ENCODE results near the gene RAB3A.
"Not testable (repeated sequence)": the region's sequence is repeated elsewhere in the genome, so short reads cannot be mapped to it uniquely, and the experiment has no call there.

The RAB3A gene

DNA sequence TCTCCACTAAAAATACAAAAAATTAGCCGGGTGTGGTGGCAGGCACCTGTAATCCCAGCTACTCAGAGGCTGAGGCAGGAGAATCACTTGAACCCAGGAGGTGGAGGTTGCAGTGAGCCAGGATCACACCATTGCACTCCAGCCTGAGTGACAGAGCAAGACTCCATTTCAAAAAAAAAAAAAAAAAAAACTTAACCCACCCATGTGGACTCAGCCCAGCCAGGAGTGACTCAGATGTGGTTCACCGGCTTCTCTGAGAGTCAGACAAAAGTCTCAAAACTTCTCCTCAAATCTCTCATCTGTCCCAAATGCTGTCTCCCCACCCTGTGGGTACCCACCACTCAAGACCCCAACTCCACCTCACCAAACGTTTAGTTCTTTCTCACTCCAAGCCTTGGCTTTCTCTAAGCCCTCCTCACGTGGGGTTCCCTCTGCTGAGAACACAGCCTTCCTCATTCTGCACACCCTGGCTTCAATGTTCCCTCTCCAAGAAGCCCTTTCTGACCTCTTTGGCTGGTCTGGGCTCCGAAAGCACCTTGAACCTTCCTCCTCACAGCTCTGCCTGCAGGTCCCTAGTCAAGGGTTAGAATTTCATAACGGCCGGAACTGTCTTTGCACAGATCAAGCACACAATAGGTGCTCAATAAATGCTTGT lies 11.1 kb upstream of the RAB3A start:
- Histone ChIP-seq H3K4me1 (ENCODE audit: control insufficient read depth, insufficient read depth, low read depth, low read length) (peaks cover 5% of the 10 kb centered on the region), H3K4me3 (ENCODE audit: insufficient read depth in 1 of 2, low read depth in 1 of 2, low read length in 2 of 2) (no peak overlapping the region), H2AK5ac (ENCODE audit: low read length, severe bottlenecking) (no peak overlapping the region), H4K91ac (ENCODE audit: low read length) (no peak overlapping the region), H3K9me3 (ENCODE audit: control insufficient read depth, low read length) (no peaks in the 10 kb centered on the region), H2AFZ (ENCODE audit: low read depth, low read length) (no peak overlapping the region), H2BK5ac (ENCODE audit: low read depth, low read length, poor library complexity, severe bottlenecking) (no peak overlapping the region), H3K4me2 (ENCODE audit: low read length, poor library complexity, severe bottlenecking) (no peak overlapping the region), H3K36me3 (ENCODE audit: control insufficient read depth in 1 of 2, insufficient read depth in 2 of 2, low read depth in 1 of 2, low read length in 2 of 2) (no peaks in the 10 kb centered on the region), H2BK12ac (ENCODE audit: low read length in 2 of 2) (no peak overlapping the region), H3K27me3 (ENCODE audit: control insufficient read depth in 1 of 2, insufficient read depth in 1 of 2, low read length in 2 of 2) (peaks cover 0 to 26% of the 10 kb centered on the region in 2 experiments), H2BK120ac (ENCODE audit: low read depth, low read length) (no peak overlapping the region), H3K14ac (ENCODE audit: low read length in 2 of 2) (no peak overlapping the region), H3K9ac (ENCODE audit: low read length) (peak overlapping the region; percentile 44), H3K23ac (ENCODE audit: low read length in 2 of 2) (no peak overlapping the region), H3K18ac (ENCODE audit: low read depth in 1 of 2, low read length in 2 of 2) (no peak overlapping the region), H3K4ac (ENCODE audit: low read depth in 1 of 2, low read length in 2 of 2) (no peak overlapping the region), H3K27ac (ENCODE audit: low read length, poor library complexity, severe bottlenecking) (no peak overlapping the region), H4K8ac (ENCODE audit: low read length) (no peak overlapping the region), H3K79me1 (replicated peaks; ENCODE audit: low read length, poor library complexity, severe bottlenecking) (no peaks in the 10 kb centered on the region), H2BK15ac (ENCODE audit: low read depth, poor library complexity, severe bottlenecking) (no peak overlapping the region)
- WGBS, result 62% methylated on average over 5 of the region's 7 CpGs
- DNase-seq, result no peak

DNA sequence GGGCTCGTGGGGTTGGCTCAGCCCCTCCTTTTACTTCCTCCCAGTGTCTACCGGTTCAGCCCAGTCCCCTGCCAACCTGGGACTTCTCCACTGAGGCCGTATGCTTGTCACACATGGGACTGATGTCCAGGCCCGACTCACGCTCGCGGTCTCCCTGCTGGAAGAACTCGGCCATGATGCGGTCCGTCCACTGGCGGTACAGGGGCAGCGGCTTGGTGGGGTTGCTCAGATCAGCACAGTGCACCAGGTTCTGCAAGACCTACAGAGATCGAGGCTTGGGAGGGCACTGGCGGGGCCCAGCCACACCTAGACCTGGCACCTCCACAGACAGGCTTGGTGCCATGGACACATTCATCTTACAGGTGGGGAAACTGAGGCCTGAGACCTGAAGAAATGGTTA lies 7.8 kb upstream of the RAB3A start:
- H2AK5ac ChIP-seq (ENCODE audit: low read length, severe bottlenecking), result no peak overlapping the region
- H3K4me3 ChIP-seq (ENCODE audit: insufficient read depth in 1 of 2, low read depth in 1 of 2, low read length in 2 of 2), result no peak overlapping the region
- peaks cover 0 to 11% of the 10 kb centered on the region in 2 experiments for H3K27me3 ChIP-seq (ENCODE audit: control insufficient read depth in 1 of 2, insufficient read depth in 1 of 2, low read length in 2 of 2)
- DNase-seq, result no peak
- no peak overlapping the region for H3K23ac ChIP-seq (ENCODE audit: low read length in 2 of 2)
- no peak overlapping the region for H2BK120ac ChIP-seq (ENCODE audit: low read depth, low read length)
- H3K27ac ChIP-seq (ENCODE audit: low read length, poor library complexity, severe bottlenecking), result no peak overlapping the region
- H3K4ac ChIP-seq (ENCODE audit: low read depth in 1 of 2, low read length in 2 of 2), result no peak overlapping the region
- no peak overlapping the region for H3K18ac ChIP-seq (ENCODE audit: low read depth in 1 of 2, low read length in 2 of 2)
- H2BK5ac ChIP-seq (ENCODE audit: low read depth, low read length, poor library complexity, severe bottlenecking), result no peak overlapping the region
- H3K4me2 ChIP-seq (ENCODE audit: low read length, poor library complexity, severe bottlenecking), result no peak overlapping the region
- H3K79me1 ChIP-seq (replicated peaks; ENCODE audit: low read length, poor library complexity, severe bottlenecking), result no peaks in the 10 kb centered on the region
- no peaks in the 10 kb centered on the region for H3K9me3 ChIP-seq (ENCODE audit: control insufficient read depth, low read length)
- no peak overlapping the region for H2AFZ ChIP-seq (ENCODE audit: low read depth, low read length)
- H4K91ac ChIP-seq (ENCODE audit: low read length), result no peak overlapping the region
- H3K9ac ChIP-seq (ENCODE audit: low read length), result no peak overlapping the region
- 94% methylated on average over 14 of the region's 14 CpGs for WGBS
- H3K14ac ChIP-seq (ENCODE audit: low read length in 2 of 2), result peak overlapping the region in 1 of 2 experiments; percentile 26
- no peak overlapping the region for H4K8ac ChIP-seq (ENCODE audit: low read length)
- no peak overlapping the region for H2BK15ac ChIP-seq (ENCODE audit: low read depth, poor library complexity, severe bottlenecking)
- H3K36me3 ChIP-seq (ENCODE audit: control insufficient read depth in 1 of 2, insufficient read depth in 2 of 2, low read depth in 1 of 2, low read length in 2 of 2), result no peaks in the 10 kb centered on the region
- H2BK12ac ChIP-seq (ENCODE audit: low read length in 2 of 2), result no peak overlapping the region
- H3K4me1 ChIP-seq (ENCODE audit: control insufficient read depth, insufficient read depth, low read depth, low read length), result peaks cover 3% of the 10 kb centered on the region

DNA sequence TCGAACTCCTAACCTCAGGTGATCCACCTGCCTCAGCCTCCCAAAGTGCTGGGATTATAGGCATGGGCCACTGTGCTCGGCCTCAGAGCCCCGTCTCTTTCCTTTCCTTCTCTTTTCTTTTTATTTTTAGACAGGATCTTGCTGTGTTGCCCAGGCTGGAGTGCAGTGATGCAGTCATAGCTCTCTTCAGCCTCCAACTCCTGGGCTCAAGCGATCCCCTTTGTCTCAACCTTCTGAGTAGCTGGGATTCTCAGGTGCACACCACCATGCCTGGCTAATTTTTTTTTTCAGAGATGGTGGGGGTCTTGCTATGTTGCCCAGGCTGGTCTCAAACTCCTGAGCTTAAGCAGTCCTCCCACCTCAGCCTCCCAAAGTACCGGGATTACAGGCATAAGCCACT lies 6.1 kb upstream of the RAB3A start:
- not testable (repeated sequence) for H3K14ac ChIP-seq (ENCODE audit: low read length in 2 of 2); H3K79me1 ChIP-seq (replicated peaks; ENCODE audit: low read length, poor library complexity, severe bottlenecking); H3K9ac ChIP-seq (ENCODE audit: low read length); H2AFZ ChIP-seq (ENCODE audit: low read depth, low read length); H3K18ac ChIP-seq (ENCODE audit: low read depth in 1 of 2, low read length in 2 of 2); H2BK15ac ChIP-seq (ENCODE audit: low read depth, poor library complexity, severe bottlenecking); H3K4me2 ChIP-seq (ENCODE audit: low read length, poor library complexity, severe bottlenecking); H3K36me3 ChIP-seq (ENCODE audit: control insufficient read depth in 1 of 2, insufficient read depth in 2 of 2, low read depth in 1 of 2, low read length in 2 of 2); H3K4me1 ChIP-seq (ENCODE audit: control insufficient read depth, insufficient read depth, low read depth, low read length); H2BK12ac ChIP-seq (ENCODE audit: low read length in 2 of 2); H2BK120ac ChIP-seq (ENCODE audit: low read depth, low read length); H4K8ac ChIP-seq (ENCODE audit: low read length); H2AK5ac ChIP-seq (ENCODE audit: low read length, severe bottlenecking); H3K4ac ChIP-seq (ENCODE audit: low read depth in 1 of 2, low read length in 2 of 2); H3K23ac ChIP-seq (ENCODE audit: low read length in 2 of 2); H4K91ac ChIP-seq (ENCODE audit: low read length); H3K4me3 ChIP-seq (ENCODE audit: insufficient read depth in 1 of 2, low read depth in 1 of 2, low read length in 2 of 2); H3K27ac ChIP-seq (ENCODE audit: low read length, poor library complexity, severe bottlenecking); DNase-seq; H3K9me3 ChIP-seq (ENCODE audit: control insufficient read depth, low read length); H2BK5ac ChIP-seq (ENCODE audit: low read depth, low read length, poor library complexity, severe bottlenecking)
- H3K27me3 ChIP-seq (ENCODE audit: control insufficient read depth in 1 of 2, insufficient read depth in 1 of 2, low read length in 2 of 2), result peaks cover 0 to 11% of the 10 kb centered on the region in 2 experiments
- WGBS, result 88% methylated on average over 3 of the region's 5 CpGs

DNA sequence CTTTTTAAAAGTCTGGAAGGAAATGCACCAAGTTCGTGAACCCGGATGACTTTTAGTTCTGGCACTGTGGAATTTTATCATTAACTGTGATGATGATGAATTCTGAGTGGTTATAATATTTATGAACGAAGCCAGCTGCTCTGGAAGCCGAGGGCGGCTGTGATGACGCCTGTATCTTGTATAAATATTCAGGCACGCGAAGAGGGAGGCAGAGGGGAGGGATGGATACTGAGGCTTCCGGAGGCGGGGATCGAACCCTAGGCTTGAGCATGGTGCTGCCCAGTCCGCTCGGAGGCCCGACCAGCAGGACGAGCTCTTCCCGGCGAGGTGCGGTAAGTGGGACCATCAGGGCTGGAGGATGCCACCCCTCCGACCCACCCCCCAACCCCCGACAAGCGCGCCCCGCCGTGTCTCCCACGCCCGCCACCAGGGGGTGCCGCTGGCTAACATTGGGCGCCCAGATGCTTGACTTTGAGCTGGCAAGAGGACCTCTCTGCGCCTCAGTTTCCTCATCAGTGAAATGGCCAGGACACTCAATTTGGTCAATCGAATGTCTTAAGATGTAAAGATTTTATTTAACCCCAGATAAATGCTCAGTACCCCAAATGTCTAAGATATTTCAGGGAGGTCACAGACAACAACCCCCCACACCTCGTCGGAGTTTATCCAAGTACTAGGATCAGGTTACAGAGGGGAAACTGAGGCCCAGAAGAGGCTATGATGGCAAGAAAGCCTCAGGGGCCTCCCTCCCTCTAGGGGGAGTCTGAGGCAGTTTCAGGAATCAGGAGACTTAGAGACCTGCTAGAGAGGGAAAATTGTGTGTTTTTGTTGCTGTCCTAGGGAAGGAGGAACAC lies 4.5 kb upstream of the RAB3A start:
- no peak overlapping the region for H2AFZ ChIP-seq (ENCODE audit: low read depth, low read length)
- H3K14ac ChIP-seq (ENCODE audit: low read length in 2 of 2), result no peak overlapping the region
- H3K23ac ChIP-seq (ENCODE audit: low read length in 2 of 2), result no peak overlapping the region
- WGBS, result 39% methylated on average over 21 of the region's 32 CpGs
- H3K4me3 ChIP-seq (ENCODE audit: insufficient read depth in 1 of 2, low read depth in 1 of 2, low read length in 2 of 2), result peak overlapping the region in 1 of 2 experiments; percentile 41
- H3K9me3 ChIP-seq (ENCODE audit: control insufficient read depth, low read length), result no peaks in the 10 kb centered on the region
- peaks cover 0 to 11% of the 10 kb centered on the region in 2 experiments for H3K27me3 ChIP-seq (ENCODE audit: control insufficient read depth in 1 of 2, insufficient read depth in 1 of 2, low read length in 2 of 2)
- peak overlapping the region; percentile 74 for H3K9ac ChIP-seq (ENCODE audit: low read length)
- peaks cover 8% of the 10 kb centered on the region for H3K4me1 ChIP-seq (ENCODE audit: control insufficient read depth, insufficient read depth, low read depth, low read length)
- no peak overlapping the region for H3K4me2 ChIP-seq (ENCODE audit: low read length, poor library complexity, severe bottlenecking)
- no peak overlapping the region for H2AK5ac ChIP-seq (ENCODE audit: low read length, severe bottlenecking)
- peaks cover 4% of the 10 kb centered on the region for H3K79me1 ChIP-seq (replicated peaks; ENCODE audit: low read length, poor library complexity, severe bottlenecking)
- no peak overlapping the region for H4K91ac ChIP-seq (ENCODE audit: low read length)
- no peak overlapping the region for H2BK5ac ChIP-seq (ENCODE audit: low read depth, low read length, poor library complexity, severe bottlenecking)
- DNase-seq, result peak; percentile 63
- no peak overlapping the region for H3K27ac ChIP-seq (ENCODE audit: low read length, poor library complexity, severe bottlenecking)
- peak overlapping the region; percentile 20 for H2BK15ac ChIP-seq (ENCODE audit: low read depth, poor library complexity, severe bottlenecking)
- H3K36me3 ChIP-seq (ENCODE audit: control insufficient read depth in 1 of 2, insufficient read depth in 2 of 2, low read depth in 1 of 2, low read length in 2 of 2), result no peaks in the 10 kb centered on the region
- H3K4ac ChIP-seq (ENCODE audit: low read depth in 1 of 2, low read length in 2 of 2), result peak overlapping the region in 1 of 2 experiments; percentile 5
- no peak overlapping the region for H2BK12ac ChIP-seq (ENCODE audit: low read length in 2 of 2)
- H4K8ac ChIP-seq (ENCODE audit: low read length), result no peak overlapping the region
- H3K18ac ChIP-seq (ENCODE audit: low read depth in 1 of 2, low read length in 2 of 2), result no peak overlapping the region
- no peak overlapping the region for H2BK120ac ChIP-seq (ENCODE audit: low read depth, low read length)
